Measurements from ENCODE around the gene HIPK4. TPM values are rescaled to one million over a fixed set of nuclear protein-coding genes. Genes with fewer than 3 reads are reported as not detected.

The HIPK4 gene
- total RNA-seq, 1 donor from 2014 or later: not detected

- Mint-ChIP-seq H3K4me1 (ENCODE audit: low read depth, unreplicated experiment) (no peaks in the 10 kb centered on the region), H3K9me3 (ENCODE audit: unreplicated experiment) (no peaks in the 10 kb centered on the region), H3K4me3 (ENCODE audit: unreplicated experiment) (no peak overlapping the region), H3K27ac (ENCODE audit: unreplicated experiment) (peak overlapping the region; percentile 47), H3K36me3 (ENCODE audit: low read depth, unreplicated experiment) (peaks cover 4% of the 10 kb centered on the region), H3K27me3 (ENCODE audit: low read depth, unreplicated experiment) (peaks cover 22% of the 10 kb centered on the region)
- Histone ChIP-seq H3K79me2 (ENCODE audit: insufficient read depth, low read length) (no peaks in the 10 kb centered on the region), H2AFZ (ENCODE audit: low read depth, low read length) (no peak overlapping the region), H3K9ac (ENCODE audit: low read length) (no peak overlapping the region), H3K27me3 (ENCODE audit: insufficient read depth, low read length) (no peaks in the 10 kb centered on the region), H3K4me2 (ENCODE audit: low read length) (no peak overlapping the region), H3K27ac (ENCODE audit: low read depth, low read length) (no peak overlapping the region), H4K20me1 (ENCODE audit: insufficient read depth, low read length) (no peaks in the 10 kb centered on the region), H3K9me3 (ENCODE audit: insufficient read depth, low read depth, low read length) (no peaks in the 10 kb centered on the region), H3K4me3 (ENCODE audit: insufficient read depth, low read depth, low read length) (no peak overlapping the region), H3K36me3 (ENCODE audit: insufficient read depth, low read length) (no peaks in the 10 kb centered on the region), H3K4me1 (ENCODE audit: insufficient read depth, low read length) (no peaks in the 10 kb centered on the region)
- FAIRE-seq (no peak), DNase-seq (ENCODE audit: low read depth) (no peak)
- no peak for TF ChIP-seq CTCF (IDR thresholded peaks at IDR 0.05; ENCODE audit: insufficient read depth, low read depth, low read length)
- TF ChIP-seq EZH2 (IDR thresholded peaks at IDR 0.05; ENCODE audit: insufficient read depth, low read length): no peak
Measured at GRCh38 chr19:40392123-40392522, 2.1 kb upstream of the HIPK4 start.

GRCh38 chr19:40389404-40390083 is 437 bp downstream of the HIPK4 start:
- no peaks in the 10 kb centered on the region for H3K27me3 ChIP-seq (ENCODE audit: insufficient read depth, low read length)
- H3K27ac ChIP-seq (ENCODE audit: low read depth, low read length): no peak overlapping the region
- TF ChIP-seq CTCF (IDR thresholded peaks at IDR 0.05; ENCODE audit: insufficient read depth, low read depth, low read length) (no peak), EZH2 (IDR thresholded peaks at IDR 0.05; ENCODE audit: insufficient read depth, low read length) (no peak)
- H3K36me3 ChIP-seq (ENCODE audit: insufficient read depth, low read length): no peaks in the 10 kb centered on the region
- no peak overlapping the region for H3K4me3 ChIP-seq (ENCODE audit: insufficient read depth, low read depth, low read length)
- no peak overlapping the region for H3K4me3 Mint-ChIP-seq (ENCODE audit: unreplicated experiment)
- H3K9me3 Mint-ChIP-seq (ENCODE audit: unreplicated experiment): no peaks in the 10 kb centered on the region
- H3K79me2 ChIP-seq (ENCODE audit: insufficient read depth, low read length): no peaks in the 10 kb centered on the region
- H3K4me1 ChIP-seq (ENCODE audit: insufficient read depth, low read length): no peaks in the 10 kb centered on the region
- FAIRE-seq: no peak
- no peak overlapping the region for H3K4me2 ChIP-seq (ENCODE audit: low read length)
- no peak overlapping the region for H2AFZ ChIP-seq (ENCODE audit: low read depth, low read length)
- H3K9ac ChIP-seq (ENCODE audit: low read length): no peak overlapping the region
- H3K27me3 Mint-ChIP-seq (ENCODE audit: low read depth, unreplicated experiment): peaks cover 21% of the 10 kb centered on the region
- no peaks in the 10 kb centered on the region for H4K20me1 ChIP-seq (ENCODE audit: insufficient read depth, low read length)
- H3K27ac Mint-ChIP-seq (ENCODE audit: unreplicated experiment): no peak overlapping the region
- no peaks in the 10 kb centered on the region for H3K4me1 Mint-ChIP-seq (ENCODE audit: low read depth, unreplicated experiment)
- DNase-seq (ENCODE audit: low read depth): no peak
- peaks cover 4% of the 10 kb centered on the region for H3K36me3 Mint-ChIP-seq (ENCODE audit: low read depth, unreplicated experiment)
- H3K9me3 ChIP-seq (ENCODE audit: insufficient read depth, low read depth, low read length): no peaks in the 10 kb centered on the region

GRCh38 chr19:40388481-40388880 is 1.5 kb downstream of the HIPK4 start:
- no peak for TF ChIP-seq EZH2 (IDR thresholded peaks at IDR 0.05; ENCODE audit: insufficient read depth, low read length)
- Mint-ChIP-seq H3K27ac (ENCODE audit: unreplicated experiment) (peak overlapping the region; percentile 26), H3K36me3 (ENCODE audit: low read depth, unreplicated experiment) (peaks cover 4% of the 10 kb centered on the region), H3K27me3 (ENCODE audit: low read depth, unreplicated experiment) (peaks cover 21% of the 10 kb centered on the region), H3K9me3 (ENCODE audit: unreplicated experiment) (no peaks in the 10 kb centered on the region), H3K4me1 (ENCODE audit: low read depth, unreplicated experiment) (no peaks in the 10 kb centered on the region), H3K4me3 (ENCODE audit: unreplicated experiment) (no peak overlapping the region)
- H3K4me2 ChIP-seq (ENCODE audit: low read length): no peak overlapping the region
- H3K4me1 ChIP-seq (ENCODE audit: insufficient read depth, low read length): no peaks in the 10 kb centered on the region
- no peak overlapping the region for H3K27ac ChIP-seq (ENCODE audit: low read depth, low read length)
- H3K27me3 ChIP-seq (ENCODE audit: insufficient read depth, low read length): no peaks in the 10 kb centered on the region
- no peak overlapping the region for H2AFZ ChIP-seq (ENCODE audit: low read depth, low read length)
- no peaks in the 10 kb centered on the region for H3K36me3 ChIP-seq (ENCODE audit: insufficient read depth, low read length)
- H4K20me1 ChIP-seq (ENCODE audit: insufficient read depth, low read length): no peaks in the 10 kb centered on the region
- no peaks in the 10 kb centered on the region for H3K79me2 ChIP-seq (ENCODE audit: insufficient read depth, low read length)
- no peak for DNase-seq (ENCODE audit: low read depth)
- H3K9me3 ChIP-seq (ENCODE audit: insufficient read depth, low read depth, low read length): no peaks in the 10 kb centered on the region
- no peak for FAIRE-seq
- no peak overlapping the region for H3K4me3 ChIP-seq (ENCODE audit: insufficient read depth, low read depth, low read length)
- H3K9ac ChIP-seq (ENCODE audit: low read length): no peak overlapping the region
